Ovary (tissue), 3 donors: Measurements from ENCODE around the gene INAFM1.

Experiments used
- CTCF ChIP-seq, 3 donors: fragments of 450-650 bp in 2 of 3; fragments of 200-600 bp in 1 of 3; IDR thresholded peaks; one replicate each; pipeline versions ENCODE4 v1.5.1 to v1.8.0; 2016 to 2022; ENCODE audit warnings: antibody characterized with exemption in 3 of 3, mild to moderate bottlenecking in 1 of 3
- POLR2A ChIP-seq: fragments of 450-650 bp; IDR thresholded peaks from one replicate; pipeline ENCODE4 v1.6.1; 2017; ENCODE audit warnings: antibody characterized with exemption, mild to moderate bottlenecking, moderate library complexity
- donor health status: DM: no; HTN: no; CAD: no.

GRCh38 chr19:47310819-47311218, 36.1 kb downstream of the INAFM1 start:
- TF ChIP-seq POLR2A (no peak), CTCF (IDR thresholded peaks at IDR 0.05) (no peak)
